NB4 (cell line): Measurements from ENCODE around the gene USP6.

Source experiments
- DNase-seq: peaks from one replicate; pipeline ENCODE4 v3.0.0; 2010; ENCODE audit warnings: low read depth
- H3K4me3 ChIP-seq: one replicate; pipeline ENCODE4 v1.5.1; 2011; ENCODE audit warnings: mild to moderate bottlenecking, low read depth, low read length, moderate library complexity
- MYC ChIP-seq: IDR thresholded peaks from 2 replicates; pipeline ENCODE4 v1.6.1; 2011; ENCODE audit warnings: low read depth, low read length
- POLR2A ChIP-seq: IDR thresholded peaks from 2 replicates; pipeline ENCODE4 v1.6.1; 2011; ENCODE audit warnings: mild to moderate bottlenecking; ENCODE audit not compliant: insufficient read length; ENCODE audit errors: extremely low read depth
- TF ChIP-seq, protein P1 (sequence below): IDR thresholded peaks from one replicate; pipeline ENCODE4 v1.5.1; 2012; ENCODE audit warnings: low read depth, low read length
- TF ChIP-seq, protein P2 (sequence below): IDR thresholded peaks from 2 replicates; pipeline ENCODE4 v1.6.1; 2011; ENCODE audit warnings: low read depth, low read length

USP6 gene

DNA sequence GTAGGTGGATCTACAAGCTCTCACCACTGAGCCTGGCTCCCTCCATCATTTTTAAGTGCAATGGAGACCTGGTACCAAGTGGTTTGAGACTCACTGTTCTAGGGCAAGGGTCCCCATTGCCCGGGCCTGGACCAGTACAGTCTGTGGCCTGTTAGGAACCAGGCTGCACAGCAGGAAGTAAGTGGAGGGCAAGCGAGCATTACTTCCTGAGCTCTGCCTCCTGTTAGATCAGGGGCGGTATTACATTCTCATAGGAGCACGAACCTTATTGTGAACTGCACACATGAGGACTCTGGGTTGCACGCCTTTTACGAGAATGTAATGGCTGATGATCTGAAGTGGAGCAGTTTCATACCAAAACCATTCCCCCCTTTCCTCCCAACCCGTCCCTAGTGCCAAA, 82.6 kb downstream of the USP6 start:
- no peak for DNase-seq
- no peak overlapping the region for H3K4me3 ChIP-seq
- TF ChIP-seq, protein P1, sequence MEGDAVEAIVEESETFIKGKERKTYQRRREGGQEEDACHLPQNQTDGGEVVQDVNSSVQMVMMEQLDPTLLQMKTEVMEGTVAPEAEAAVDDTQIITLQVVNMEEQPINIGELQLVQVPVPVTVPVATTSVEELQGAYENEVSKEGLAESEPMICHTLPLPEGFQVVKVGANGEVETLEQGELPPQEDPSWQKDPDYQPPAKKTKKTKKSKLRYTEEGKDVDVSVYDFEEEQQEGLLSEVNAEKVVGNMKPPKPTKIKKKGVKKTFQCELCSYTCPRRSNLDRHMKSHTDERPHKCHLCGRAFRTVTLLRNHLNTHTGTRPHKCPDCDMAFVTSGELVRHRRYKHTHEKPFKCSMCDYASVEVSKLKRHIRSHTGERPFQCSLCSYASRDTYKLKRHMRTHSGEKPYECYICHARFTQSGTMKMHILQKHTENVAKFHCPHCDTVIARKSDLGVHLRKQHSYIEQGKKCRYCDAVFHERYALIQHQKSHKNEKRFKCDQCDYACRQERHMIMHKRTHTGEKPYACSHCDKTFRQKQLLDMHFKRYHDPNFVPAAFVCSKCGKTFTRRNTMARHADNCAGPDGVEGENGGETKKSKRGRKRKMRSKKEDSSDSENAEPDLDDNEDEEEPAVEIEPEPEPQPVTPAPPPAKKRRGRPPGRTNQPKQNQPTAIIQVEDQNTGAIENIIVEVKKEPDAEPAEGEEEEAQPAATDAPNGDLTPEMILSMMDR = no peak
- TF ChIP-seq POLR2A = no peak

DNA sequence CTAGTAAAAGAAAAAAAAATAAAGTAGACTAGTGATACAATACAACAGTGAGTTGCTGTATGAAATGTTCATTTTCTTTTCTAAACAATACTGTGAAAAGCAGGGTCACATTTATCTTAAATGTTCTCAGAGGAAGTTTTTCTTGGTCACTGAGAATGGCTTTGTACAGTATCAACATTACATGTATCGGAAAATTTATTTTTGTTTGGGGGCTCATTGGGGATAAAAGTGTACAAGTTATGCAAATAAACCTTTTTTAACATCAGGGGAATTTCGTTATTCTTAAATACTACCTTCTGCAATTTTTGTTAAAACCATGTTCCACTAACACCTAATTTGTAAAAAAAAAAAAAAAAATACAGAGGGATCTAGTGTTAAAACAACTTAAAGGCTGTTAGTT, 84.5 kb downstream of the USP6 start:
- DNase-seq = no peak
- H3K4me3 ChIP-seq = no peak overlapping the region
- no peak for TF ChIP-seq POLR2A
- TF ChIP-seq, protein P1 = no peak
- TF ChIP-seq, protein P2, sequence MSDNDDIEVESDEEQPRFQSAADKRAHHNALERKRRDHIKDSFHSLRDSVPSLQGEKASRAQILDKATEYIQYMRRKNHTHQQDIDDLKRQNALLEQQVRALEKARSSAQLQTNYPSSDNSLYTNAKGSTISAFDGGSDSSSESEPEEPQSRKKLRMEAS = no peak
- no peak for TF ChIP-seq MYC

DNA sequence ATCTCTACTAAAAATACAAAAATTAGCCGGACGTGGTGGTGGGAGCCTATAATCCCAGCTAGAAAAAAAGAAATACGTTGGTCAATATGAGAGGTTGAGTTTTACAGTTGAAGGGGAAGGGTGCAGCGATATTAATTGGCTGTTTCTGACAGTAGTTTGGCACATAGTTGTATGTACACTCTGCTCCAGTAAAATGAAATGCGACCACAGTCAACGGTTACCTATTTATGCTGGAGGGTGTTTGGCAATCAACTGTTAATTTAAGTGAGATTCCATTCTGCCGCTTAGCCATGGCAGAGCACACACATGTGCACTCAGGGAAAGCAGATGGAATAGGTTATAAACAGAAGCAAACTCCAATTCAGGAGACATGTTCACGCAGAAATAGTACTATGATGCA, 85.2 kb downstream of the USP6 start:
- TF ChIP-seq, protein P1 = no peak
- TF ChIP-seq, protein P2 = no peak
- TF ChIP-seq MYC (no peak), POLR2A (no peak)
- DNase-seq = no peak
- no peak overlapping the region for H3K4me3 ChIP-seq

DNA sequence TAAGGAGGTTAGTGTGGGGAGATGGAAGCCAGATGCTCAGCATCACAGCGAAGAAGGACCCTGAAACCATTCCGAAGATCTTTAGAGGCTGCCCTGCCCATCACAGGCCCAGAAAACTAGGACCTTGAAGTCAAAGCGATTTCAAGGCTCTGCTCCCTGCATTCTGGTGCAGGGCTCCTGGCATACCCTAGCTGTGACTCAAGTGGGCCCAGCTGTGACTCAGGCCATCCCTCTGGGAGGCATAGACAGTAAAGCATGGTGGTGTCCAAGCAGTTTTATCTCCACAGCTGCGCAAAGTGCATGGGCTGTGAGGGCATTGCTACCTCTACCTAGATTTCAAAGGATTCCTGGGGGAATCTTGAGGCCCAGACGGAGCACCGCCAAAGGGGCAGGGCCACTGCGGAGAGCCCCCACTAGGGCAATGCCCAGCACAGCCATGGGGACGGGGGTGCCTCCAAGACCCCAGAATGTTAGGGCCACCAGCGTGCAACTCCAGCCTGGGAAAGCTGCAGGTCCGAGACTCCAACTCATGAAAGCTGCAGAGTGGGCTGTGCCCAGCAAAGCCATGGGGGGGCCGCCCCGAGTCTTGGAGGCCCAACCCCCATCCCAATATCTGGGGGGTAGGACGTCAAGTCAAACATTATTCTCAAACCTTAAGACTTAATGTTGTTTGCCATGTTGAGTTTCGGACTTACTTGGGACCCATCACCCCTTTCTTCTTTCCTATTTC, 87.5 kb downstream of the USP6 start:
- H3K4me3 ChIP-seq = no peak overlapping the region
- TF ChIP-seq, protein P2 = no peak
- TF ChIP-seq POLR2A = no peak
- no peak for TF ChIP-seq MYC
- TF ChIP-seq, protein P1 = no peak
- DNase-seq = no peak

DNA sequence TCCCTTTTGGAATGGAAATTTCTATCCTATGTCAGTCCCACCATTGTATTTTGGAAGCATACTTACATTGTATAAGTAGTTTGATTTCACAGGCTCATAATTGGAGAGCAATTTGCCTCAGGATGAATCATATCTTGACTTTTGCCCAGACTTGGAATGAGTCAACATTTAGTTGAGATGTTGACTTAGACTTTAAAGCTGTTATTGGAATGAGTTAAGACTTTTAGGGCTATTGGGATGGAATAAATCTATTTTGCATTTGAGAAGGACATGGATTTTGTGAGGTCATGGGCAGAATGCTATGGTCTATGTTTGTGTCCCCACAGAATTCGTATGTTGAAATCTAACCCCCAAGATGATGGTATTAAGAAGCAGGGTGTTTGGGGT, 88.1 kb downstream of the USP6 start:
- TF ChIP-seq MYC = no peak
- TF ChIP-seq, protein P2 = no peak
- no peak for TF ChIP-seq POLR2A
- TF ChIP-seq, protein P1 = no peak
- no peak for DNase-seq
- H3K4me3 ChIP-seq = no peak overlapping the region

DNA sequence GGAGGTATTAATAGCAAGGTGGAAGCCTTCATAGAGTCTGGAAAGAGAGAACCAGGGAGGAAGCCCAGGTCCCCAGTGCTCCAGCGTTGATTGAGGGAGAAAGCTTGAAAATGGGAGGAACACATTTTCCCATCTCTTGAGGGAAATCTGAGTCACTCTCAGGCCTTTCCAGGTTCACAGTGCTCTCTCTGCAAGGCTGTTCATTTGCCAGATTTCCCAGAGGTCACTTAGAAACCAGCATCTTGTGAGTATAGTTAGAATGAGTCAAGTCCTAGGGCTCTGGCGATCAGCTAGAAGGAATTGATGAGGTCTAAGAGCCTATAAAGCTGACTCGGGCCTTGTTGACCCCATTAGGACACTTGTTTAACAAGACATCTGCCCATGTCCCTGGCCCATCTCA, 93.6 kb downstream of the USP6 start:
- H3K4me3 ChIP-seq = no peak overlapping the region
- TF ChIP-seq MYC (no peak), POLR2A (no peak)
- TF ChIP-seq, protein P1 = no peak
- TF ChIP-seq, protein P2 = no peak
- no peak for DNase-seq
